ENCODE measurements around the gene LAMP2.
"Not testable (repeated sequence)": the region's sequence is repeated elsewhere in the genome, so short reads cannot be mapped to it uniquely, and the experiment has no call there.

LAMP2 gene

DNA sequence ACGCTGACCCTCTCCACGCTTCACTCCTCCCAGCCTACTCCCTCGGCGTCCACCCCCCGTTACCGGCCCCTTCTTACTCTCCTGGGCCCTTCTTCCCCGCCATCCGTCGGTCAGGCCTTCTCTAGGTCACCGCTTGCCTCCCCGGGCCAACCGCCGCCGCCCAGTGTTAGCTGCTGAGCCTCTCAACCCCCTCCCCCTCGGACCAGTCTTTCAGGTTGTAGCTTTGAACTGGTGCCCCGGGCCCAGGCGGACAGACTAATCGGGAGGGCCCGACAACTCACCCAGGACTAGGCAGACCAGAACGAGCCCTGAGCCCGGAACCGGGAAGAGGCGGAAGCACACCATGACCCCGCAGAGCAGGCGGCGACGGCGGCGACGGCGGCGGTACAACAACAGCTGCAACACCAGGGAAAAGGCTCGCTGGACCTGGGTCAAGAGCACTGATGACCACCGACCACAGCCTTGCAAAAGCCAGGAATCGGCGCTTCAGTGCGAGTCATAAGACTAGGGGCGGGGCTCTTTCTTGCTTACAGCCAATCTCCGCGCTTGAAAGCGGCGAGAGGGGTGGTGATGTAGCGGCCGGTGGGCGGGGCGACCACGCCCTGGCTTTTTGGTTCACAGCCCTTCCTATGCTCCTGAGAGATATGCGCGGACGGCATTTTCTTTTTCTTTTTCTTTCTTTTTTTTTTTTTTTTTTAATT is at the start of gene LAMP2:
Gene LAMP2 (minus strand): TSS at position 472 of the 701 bp plus-strand sequence. CDS start 127 bp downstream, at position 345.
- DNase-seq (ENCODE audit: insufficient read length, low spot score) (peak; percentile 36), FAIRE-seq (peak; percentile 60)

DNA sequence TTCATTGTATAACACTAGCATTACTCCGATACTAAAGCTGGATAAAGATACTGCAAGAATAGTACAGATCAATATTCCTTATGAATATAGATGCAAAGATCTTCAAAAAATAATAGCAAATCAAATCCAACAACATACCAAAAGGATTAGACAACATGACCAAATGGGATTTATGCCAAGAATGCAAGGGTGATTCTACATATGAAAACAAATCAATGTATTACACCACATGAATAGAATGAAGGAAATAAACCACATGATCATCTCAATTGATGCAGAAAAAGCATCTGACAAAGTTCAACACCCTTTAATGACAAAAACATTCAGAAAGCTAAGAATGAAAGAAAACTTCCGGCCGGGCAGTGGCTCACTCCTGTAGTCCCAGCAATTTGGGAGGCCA is 48.8 kb upstream of the LAMP2 start:
- DNase-seq (ENCODE audit: insufficient read length, low spot score): no peak
- no peak for FAIRE-seq

DNA sequence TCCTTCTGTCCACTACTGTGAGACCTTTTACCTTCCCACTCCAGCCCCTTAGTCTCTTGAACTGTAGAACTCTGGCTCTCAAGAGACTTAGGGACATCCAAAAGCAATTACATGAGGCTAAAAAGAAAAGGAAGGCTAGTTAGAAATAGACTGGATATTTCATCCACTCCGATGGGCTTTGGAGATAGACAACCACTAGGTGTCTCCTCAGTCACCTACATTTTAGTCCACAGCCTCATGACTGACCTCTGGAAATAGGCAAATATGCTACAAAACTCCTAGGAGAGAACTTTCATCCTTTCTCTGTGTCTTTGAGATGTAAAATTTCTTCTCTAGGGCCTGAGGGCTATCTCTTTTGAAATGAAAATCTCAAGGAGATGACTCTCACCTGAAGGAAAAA is 45.1 kb upstream of the LAMP2 start:
- FAIRE-seq: no peak
- DNase-seq (ENCODE audit: insufficient read length, low spot score): no peak

DNA sequence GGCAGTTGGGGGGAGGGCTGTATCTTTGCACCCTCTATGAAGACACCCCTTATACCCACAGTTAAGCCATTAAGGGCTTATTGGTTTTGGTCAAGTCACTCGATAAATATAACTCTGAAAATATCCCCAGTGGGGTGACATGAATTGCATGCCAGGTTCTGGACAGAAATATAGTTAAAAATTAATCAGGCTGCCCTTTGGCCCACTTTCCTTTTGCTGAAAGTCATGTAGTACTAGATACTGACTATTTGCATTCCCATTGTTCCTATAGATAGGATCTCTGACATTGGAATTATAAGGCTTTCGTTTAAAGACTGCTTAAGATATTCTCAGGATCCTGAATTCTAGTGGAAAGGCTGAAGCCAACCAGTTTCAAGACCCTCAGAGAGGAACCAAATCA is 43.5 kb upstream of the LAMP2 start:
- FAIRE-seq (no peak), DNase-seq (ENCODE audit: insufficient read length, low spot score) (no peak)

DNA sequence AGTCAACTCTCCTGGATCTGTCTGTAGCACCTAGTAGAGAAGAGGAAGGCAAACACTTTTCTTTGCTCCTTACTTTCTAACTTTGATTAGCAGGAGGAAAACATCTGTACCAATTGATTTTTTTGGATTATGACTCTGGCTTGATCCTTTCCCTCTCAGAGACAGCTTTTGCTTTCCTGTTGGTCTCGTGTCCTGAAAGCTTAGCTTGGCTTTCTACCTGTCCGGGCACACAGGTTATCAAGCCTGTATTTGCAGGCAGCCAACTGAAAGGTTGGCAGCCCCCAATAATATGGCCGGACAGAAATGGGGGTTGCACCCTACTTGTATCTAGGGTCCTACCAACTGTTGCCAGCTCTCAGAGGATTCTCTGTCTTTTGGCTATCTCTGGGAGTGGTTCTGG is 43.1 kb upstream of the LAMP2 start:
- FAIRE-seq (no peak), DNase-seq (ENCODE audit: insufficient read length, low spot score) (no peak)

DNA sequence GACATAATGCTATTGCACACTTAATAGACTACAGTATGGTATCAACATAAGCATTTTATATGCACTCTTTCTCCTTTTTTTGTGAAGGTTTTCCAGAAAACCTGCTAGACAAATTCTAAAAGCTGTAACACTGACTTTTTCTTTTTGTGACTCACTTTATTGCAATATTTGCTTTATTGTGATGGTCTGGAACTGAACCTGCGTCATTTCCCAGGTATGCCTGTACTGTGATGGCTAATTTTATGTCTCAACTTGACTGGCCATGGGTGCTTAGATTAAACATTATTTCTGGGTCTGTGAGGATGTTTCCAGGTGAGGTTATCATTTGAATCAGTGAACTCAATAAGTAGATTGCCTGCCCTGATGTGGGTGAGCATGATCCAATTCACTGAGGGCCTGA is 35.5 kb upstream of the LAMP2 start:
- FAIRE-seq (no peak), DNase-seq (ENCODE audit: insufficient read length, low spot score) (no peak)

DNA sequence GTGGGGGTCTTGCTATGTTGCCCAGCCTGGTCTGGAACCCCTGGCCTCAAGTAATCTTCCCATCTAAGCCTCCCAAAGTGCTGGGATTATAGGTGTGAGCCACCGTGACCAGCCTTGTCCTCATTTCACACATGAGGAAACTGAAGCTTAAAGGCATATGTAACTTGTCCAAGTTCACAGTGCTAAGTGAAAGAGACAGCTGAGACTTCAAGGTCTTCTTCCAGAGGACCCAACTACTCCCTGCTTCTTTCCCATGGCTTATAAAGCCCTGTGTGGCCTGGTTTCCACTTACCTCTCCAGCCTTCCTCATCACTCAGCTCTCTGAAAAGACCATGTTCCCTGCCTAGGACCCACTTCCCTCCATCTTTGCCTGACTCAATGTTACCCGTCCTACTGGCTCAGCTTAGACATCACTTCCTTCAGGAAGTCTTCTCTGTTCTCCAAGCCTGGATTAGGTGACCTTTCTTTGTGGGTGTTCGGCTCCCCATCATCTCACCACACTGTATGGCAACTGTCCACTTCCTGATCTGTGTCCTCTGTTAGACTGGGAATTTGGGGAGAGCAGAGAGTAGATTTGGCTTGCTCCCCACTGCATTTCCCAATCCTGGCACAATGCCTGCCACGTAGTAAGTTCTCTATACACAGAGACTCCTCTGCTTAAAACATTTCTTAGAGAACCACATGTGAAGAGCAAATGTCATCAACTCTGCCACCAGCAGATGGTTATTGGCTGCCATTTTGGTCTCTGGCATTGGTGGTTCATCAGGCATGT is 30.4 kb upstream of the LAMP2 start:
- no peak for DNase-seq (ENCODE audit: insufficient read length, low spot score)

DNA sequence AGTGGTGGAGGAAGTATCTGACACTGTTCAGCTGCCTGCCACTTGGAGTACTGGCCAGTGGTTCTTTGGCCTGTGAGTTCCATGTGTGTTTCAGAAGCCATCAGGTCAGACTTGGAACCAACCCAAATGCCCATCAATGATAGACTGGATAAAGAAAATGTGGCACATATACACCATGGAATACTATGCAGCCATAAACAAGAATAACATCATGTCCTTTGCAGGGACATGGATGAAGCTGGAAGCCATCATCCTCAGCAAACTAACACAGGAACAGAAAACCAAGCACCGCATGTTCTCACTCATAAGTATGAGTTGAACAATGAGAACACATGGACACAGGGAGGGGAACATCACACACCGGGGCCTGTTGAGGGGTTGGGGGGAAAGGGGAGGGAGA is 21.0 kb upstream of the LAMP2 start:
- not testable (repeated sequence) for FAIRE-seq; DNase-seq (ENCODE audit: insufficient read length, low spot score)

More for the DNA sequence above, 30.4 kb upstream of the LAMP2 start:
- no peak for FAIRE-seq

DNA sequence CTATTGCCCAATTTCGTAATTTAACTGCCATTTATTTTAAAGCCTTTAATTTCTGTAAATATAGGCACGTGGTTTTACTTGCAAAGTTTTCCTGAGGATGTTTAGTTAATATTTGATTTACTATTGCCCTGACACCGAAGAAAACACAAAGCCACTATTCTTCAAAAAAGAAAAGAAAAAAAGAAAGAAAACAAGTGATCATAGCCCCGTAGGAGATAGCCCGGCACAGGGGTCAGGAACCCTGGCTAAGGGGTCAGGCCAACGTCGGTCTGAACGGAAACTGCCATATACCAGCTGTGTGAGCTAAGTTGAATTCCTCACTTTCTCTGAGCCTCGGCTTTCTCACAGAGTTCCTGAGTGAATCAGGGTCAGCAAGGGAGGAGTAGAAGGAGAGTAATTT is 17.7 kb upstream of the LAMP2 start:
- DNase-seq (ENCODE audit: insufficient read length, low spot score): no peak
- no peak for FAIRE-seq

DNA sequence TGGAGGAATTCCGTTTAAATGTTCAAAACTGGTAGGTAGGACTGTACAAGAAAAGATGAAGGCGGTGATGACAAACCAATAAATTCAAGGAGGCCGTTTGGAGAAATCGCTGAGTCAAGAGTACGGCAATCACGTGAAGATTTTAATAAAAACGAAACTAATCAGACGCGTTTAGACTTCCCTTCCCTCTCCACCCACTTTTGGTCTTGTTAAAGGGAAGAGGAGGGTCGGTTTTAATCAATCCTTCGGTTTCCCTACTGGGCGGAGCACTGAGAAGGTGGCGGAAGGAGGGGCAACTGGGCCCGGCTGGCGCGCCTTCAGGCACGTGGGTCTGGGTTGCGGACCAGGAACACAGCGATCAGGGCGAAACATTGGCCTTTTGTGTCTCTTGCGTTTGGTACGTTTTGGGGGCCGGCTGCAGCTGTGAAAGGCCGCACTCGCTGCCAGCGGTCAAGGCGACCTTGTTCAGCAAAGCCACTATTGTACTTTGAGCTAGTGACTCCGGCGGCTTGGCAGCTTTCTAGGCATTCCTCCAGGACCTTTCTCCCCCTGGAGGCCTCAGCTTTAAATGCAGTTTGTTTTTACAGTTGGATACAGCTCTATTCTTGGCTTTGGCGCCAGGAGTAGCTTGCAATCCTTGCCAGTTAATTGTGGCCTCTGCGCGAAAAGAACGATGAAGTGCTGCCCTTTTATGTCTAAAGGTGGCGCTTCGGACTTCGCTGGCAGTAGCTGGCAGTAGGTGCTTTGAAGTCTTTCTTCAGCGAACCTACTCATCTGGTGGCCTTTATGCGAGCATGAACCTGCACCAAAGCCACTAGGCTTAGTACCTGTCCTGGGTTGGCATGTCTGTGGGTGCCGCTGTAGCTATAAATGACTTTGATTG is 16.8 kb upstream of the LAMP2 start:
- DNase-seq (ENCODE audit: insufficient read length, low spot score) (peak; percentile 7), FAIRE-seq (peak; percentile 87)

DNA sequence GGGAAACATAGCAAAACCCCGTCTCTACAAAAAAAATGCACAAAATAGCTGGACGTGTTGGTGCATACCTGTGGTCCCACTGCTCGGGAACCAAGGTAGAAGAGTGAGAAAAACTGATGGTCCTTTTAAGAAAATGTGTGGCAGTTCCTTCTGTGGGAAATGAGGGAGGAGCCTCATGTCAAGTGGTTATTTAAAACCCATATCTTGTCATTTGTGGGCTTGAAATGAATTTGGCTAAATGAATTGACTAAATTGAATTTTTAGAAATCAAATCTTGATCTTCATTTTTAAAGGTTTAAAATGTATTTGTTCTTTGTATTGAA is 16.2 kb upstream of the LAMP2 start:
- DNase-seq (ENCODE audit: insufficient read length, low spot score) (no peak), FAIRE-seq (no peak)

DNA sequence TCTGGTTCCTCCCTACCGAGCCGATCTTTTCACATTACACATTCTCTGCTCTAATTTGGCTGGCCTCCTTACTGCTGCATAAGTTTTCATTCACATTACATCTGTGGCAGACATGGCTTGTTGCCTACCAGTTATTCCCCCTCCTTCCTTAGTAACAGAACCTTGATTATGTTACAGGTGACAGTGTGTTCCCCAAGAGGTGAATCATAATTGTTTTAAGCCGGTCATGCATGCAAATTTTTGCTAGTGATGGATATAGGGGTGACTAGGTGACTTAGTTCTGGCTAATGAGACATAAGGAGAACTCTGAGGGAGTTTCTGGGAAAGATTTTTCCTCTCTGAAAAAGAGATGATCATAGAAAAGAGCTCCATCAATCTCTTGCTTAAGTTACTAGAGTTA is 8.4 kb upstream of the LAMP2 start:
- FAIRE-seq: no peak
- DNase-seq (ENCODE audit: insufficient read length, low spot score): no peak

DNA sequence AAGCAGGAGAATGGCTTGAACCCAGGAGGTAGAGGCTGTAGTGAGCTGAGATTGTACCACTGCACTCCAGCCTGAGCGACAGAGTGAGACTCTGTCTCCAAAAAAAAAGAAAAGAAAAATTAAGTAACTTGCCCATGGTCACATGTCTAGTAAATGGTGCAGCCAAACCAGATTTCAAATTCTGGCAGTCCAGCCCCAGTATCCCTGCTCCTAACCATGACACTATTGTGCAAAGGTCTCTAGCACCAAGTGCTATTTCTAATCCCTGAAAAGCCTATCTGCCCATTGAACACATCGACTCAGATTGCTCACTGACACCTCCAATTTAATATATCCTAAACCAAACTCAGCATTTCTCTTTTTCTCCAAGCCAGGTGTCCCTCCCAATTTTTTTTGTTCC is 7.6 kb upstream of the LAMP2 start:
- FAIRE-seq: no peak

DNA sequence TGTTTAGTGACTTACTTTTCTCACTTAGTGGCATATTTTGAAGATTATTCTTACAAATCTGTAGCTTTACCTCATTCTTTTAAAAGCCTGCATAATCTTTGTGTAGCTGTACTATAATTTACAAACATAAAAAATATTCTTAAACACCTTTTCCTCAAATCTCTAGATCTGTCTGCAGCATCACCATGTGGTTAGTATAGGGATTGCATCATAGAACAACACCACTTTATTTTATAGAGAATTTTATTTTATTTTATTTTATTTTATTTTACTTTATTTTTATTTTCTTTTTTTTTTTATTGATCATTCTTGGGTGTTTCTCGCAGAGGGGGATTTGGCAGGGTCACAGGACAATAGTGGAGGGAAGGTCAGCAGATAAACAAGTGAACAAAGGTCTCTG is 6.4 kb upstream of the LAMP2 start:
- DNase-seq (ENCODE audit: insufficient read length, low spot score): not testable (repeated sequence)
- FAIRE-seq: peak; percentile 35

More for the DNA sequence above, 7.6 kb upstream of the LAMP2 start:
- DNase-seq (ENCODE audit: insufficient read length, low spot score): no peak

DNA sequence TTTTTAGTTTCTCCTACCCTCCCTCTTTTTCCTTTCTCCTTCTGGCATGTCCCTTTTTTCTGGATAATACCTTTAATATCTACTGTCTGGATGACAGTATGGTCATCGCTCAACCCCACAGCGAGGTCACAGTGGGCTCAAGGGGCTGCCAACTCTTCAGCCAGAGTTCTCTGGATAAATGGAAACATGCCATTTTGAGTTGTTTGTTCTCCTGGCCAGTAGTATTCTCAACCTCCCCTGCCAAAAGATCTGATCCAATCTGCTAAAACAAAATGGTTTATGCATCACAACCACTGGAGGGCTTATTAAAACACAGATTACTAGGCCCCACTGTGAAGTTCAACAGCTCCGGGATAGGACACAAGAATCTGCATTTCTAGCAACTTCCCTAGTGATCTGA is 5.0 kb upstream of the LAMP2 start:
- DNase-seq (ENCODE audit: insufficient read length, low spot score): no peak
- no peak for FAIRE-seq

DNA sequence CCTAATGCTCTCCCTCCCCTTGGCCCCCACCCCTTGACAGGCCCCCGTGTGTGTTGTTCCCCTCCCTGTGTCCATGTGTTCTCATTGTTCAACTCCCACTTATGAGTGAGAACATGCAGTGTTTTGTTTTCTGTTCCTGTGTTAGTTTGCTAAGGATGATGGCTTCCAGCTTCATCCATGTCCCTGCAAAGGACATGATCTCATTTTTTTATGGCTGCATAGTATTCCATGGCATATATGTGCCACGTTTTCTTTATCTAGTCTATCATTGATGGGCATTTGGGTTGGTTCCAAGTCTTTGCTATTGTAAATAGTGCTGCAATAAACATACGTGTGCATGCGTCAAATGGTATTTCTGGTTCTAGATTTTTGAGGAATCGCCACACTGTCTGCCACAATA is 561 bp upstream of the LAMP2 start:
- FAIRE-seq: not testable (repeated sequence)

DNA sequence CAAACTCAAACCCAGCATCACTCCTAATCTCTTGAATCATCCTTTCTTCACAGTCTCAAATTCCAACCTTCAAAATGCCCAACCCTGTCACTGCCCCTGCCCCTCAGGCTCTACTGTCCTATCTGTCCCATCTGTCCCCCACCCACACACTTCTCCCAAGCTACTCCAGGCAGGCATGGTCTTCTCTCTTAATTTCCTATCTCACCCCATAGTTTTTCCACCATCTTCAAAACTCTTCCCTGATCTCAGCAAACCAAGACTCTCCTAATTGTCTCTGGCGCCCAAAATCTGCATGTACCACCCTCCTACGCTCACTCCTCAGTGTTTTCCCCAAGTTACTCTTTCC is 644 bp downstream of the LAMP2 start:
- DNase-seq (ENCODE audit: insufficient read length, low spot score) (no peak), FAIRE-seq (peak; percentile 65)

More for the DNA sequence above, 561 bp upstream of the LAMP2 start:
- DNase-seq (ENCODE audit: insufficient read length, low spot score): not testable (repeated sequence)

DNA sequence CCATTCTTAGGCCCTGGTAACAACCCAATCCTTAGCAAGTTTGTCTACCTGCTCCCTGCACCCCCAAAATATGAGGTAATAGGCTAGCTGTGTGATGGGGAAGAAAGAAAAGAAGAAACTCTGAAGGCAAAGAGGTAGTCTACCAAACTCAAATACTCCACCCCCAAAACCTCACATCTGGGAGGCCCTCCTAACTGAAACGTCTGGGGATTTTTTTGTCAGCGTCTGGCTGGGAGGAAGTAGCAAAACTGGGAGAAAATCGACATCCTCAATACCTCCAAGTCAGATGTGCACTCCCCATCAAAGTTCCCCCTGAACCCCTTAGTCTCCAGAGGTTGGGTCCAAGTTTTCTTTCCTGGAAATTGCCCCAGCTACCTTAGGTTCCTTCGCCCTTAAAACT is 1.0 kb downstream of the LAMP2 start:
- FAIRE-seq: peak; percentile 37
- DNase-seq (ENCODE audit: insufficient read length, low spot score): no peak

DNA sequence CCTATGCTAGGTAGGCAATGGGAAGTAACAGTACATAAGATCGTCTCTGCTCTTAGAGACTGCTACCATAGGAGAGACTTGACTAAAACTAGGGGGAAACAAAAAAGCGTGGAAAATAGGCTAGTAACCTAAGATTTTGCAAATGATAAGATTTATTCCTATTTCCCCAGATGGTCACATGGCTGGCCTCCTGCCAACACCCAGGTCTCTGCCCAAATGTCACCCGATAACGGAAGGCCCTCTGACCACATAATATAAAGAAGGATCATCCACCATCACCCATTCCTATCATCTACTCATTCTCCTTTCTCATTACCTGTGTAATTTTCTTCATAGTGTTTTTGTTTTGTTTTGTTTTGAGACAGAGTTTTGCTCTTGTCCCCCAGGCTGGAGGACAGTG is 4.7 kb downstream of the LAMP2 start:
- DNase-seq (ENCODE audit: insufficient read length, low spot score): no peak
- no peak for FAIRE-seq

DNA sequence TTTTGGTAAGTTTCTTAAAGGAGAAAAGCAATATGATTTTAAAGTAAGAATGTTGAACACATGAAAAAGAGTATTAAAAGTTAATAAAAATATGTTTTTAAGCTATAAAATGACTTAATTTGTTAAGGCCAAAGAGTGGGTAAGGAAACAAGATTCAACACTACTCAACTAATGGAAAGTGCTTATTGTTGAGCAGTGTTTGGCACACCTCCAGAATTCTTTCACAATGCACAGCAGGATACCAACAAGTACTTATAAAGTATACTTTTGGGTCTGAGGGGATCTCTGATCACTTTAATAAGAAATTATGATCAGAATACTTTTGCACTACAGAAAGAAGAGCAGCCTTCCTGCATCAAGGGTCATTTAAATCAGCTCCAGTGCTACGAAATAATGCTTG is 5.9 kb downstream of the LAMP2 start:
- FAIRE-seq (no peak), DNase-seq (ENCODE audit: insufficient read length, low spot score) (no peak)

DNA sequence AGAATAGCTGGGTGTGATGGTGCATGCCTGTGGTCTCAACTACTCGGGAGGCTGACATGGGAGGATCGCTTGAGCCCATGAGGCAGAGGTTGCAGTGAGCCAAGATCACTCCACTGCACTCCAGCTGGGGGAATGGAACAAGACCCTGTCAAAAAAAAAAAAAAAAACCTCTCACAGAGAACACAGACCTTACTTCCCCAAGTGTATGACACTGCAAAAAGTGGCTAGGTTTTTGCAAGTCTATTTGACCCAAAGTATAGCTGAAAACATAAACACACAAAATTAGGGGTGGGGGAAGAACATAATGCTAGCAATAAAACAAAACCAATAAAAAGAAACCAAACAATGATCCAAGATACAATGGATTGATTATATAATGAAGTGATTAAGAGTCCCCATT is 6.7 kb downstream of the LAMP2 start:
- DNase-seq (ENCODE audit: insufficient read length, low spot score): no peak
- no peak for FAIRE-seq

All from GM19239 (cell line).